Kidney (tissue), 14 donors: Measurements from ENCODE around the gene PNMA5. TPM values are rescaled to one million over a fixed set of nuclear protein-coding genes. Genes with fewer than 3 reads are reported as not detected.

Experiments
- DNase-seq, 5 donors: peaks; one replicate each; pipeline ENCODE4 v3.0.0-alpha.2; 2013 to 2020
- FAIRE-seq: peaks from 2 replicates; lab custom pipeline; 2012; peaks lifted over from hg19 to GRCh38; lab: Jason Lieb, UNC
- H3K27ac ChIP-seq, 2 donors: one replicate each; pipeline ENCODE4 v1.7.0; 2013; ENCODE audit warnings: low read depth in 2 of 2, low read length in 2 of 2, inconsistent platforms in 1 of 2
- H3K27me3 ChIP-seq: one replicate; pipeline ENCODE4 v1.7.1; 2013; ENCODE audit warnings: low read length, inconsistent platforms; ENCODE audit not compliant: control insufficient read depth, insufficient read depth
- H3K36me3 ChIP-seq, 3 donors: one replicate each; pipeline versions ENCODE4 v1.7.0 to v1.7.1; 2013; ENCODE audit warnings: low read length in 3 of 3, control low read depth in 1 of 3, inconsistent platforms in 1 of 3; ENCODE audit not compliant: insufficient read depth in 3 of 3, control insufficient read depth in 2 of 3
- H3K4me1 ChIP-seq, 3 donors: one replicate each; pipeline versions ENCODE4 v1.7.0 to v1.7.1; 2013; ENCODE audit warnings: low read length in 3 of 3, inconsistent platforms in 1 of 3, low read depth in 1 of 3; ENCODE audit not compliant: control insufficient read depth in 2 of 3, insufficient read depth in 2 of 3
- H3K4me3 ChIP-seq, 3 donors: one replicate each; pipeline versions ENCODE4 v1.7.0 to v1.8.1; 2013; ENCODE audit warnings: low read length in 3 of 3, control low read depth in 1 of 3, inconsistent platforms in 1 of 3
- H3K9ac ChIP-seq, 3 donors: one replicate each; pipeline versions ENCODE4 v1.7.0 to v1.7.1; 2013; ENCODE audit warnings: low read length in 3 of 3, control low read depth in 1 of 3, inconsistent platforms in 1 of 3
- H3K9me3 ChIP-seq, 3 donors: one replicate each; pipeline versions ENCODE4 v1.7.0 to v1.7.1; 2013; ENCODE audit warnings: low read length in 3 of 3, control low read depth in 1 of 3, inconsistent platforms in 1 of 3; ENCODE audit not compliant: control insufficient read depth in 2 of 3, insufficient read depth in 1 of 3
- intact Hi-C: fragments of 100-400 bp; cut with DNase I; formaldehyde crosslinking; loops from one replicate; pipeline ENCODE4 v1.11.1; 2022
- polyA plus RNA-seq: library from polyadenylated mRNA; stranded (reverse); fragments of 350-450 nt; fragmentation: Illumina TruSeq; extraction: RNeasy Lipid Tissue Mini Kit (QIAGEN cat#74804); gene quantifications from one replicate; pipeline ENCODE4 v1.2.3, GENCODE V29; 2014; ENCODE audit warnings: low read depth, low replicate concordance; ENCODE audit not compliant: insufficient read depth
- total RNA-seq: library from RNA; stranded (reverse); fragmentation: NEBNext Ultra II Directional; extraction: Animal tissue kit (Norgen Biotek cat#: 25700); gene quantifications from one replicate; pipeline ENCODE4 v1.2.1, GENCODE V29; 2021
- TF ChIP-seq, protein P1 (sequence below): IDR thresholded peaks from 3 replicates; pipeline ENCODE4 v1.5.1; 2012; ENCODE audit warnings: mild to moderate bottlenecking, moderate library complexity, borderline replicate concordance; ENCODE audit not compliant: insufficient read depth; ENCODE audit errors: extremely low read depth
- donor health status: control.
- donor health status: control.
- donor health status: control.
- donor health status: control.
- donor health status: control.
- donor health status: DM: yes; HTN: yes; CAD: no.
- donor health status: Normal renal cell carcinoma (clear cell type).

PNMA5 gene
- total and polyA plus RNA-seq, 2 donors from 2014 or later: not detected

DNA sequence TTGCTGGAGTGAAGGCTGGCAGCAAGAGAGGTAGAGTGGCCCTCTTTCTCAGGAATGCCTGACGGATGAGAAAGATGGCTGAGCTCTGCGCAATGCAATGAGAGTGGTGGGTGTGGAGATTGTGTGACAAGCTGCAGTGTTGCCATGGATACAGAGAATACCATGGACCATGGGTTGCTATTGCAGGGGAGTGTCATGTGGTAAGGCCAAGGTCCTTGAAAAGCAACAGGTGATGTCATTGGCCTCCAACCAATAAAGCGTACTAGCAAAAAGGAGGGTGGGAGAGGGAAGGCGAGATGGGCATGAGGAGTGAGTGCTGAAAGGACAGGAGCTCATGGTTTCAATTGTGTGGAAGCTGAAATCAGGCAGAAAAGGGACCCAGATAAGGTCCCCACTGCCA lies 1.8 kb downstream of the PNMA5 start:
- no peak overlapping the region for H3K9ac ChIP-seq
- no peak overlapping the region for H3K27ac ChIP-seq
- DNase-seq (peak in 2 of 5 donors; percentile 26 to 29), FAIRE-seq (no peak)
- H3K4me1 ChIP-seq: no peaks in the 10 kb centered on the region
- no peak overlapping the region for H3K4me3 ChIP-seq
- intact Hi-C loops: no loop called here
- H3K9me3 ChIP-seq: no peaks in the 10 kb centered on the region
- H3K27me3 ChIP-seq: no peaks in the 10 kb centered on the region
- no peaks in the 10 kb centered on the region for H3K36me3 ChIP-seq
- TF ChIP-seq, protein P1, sequence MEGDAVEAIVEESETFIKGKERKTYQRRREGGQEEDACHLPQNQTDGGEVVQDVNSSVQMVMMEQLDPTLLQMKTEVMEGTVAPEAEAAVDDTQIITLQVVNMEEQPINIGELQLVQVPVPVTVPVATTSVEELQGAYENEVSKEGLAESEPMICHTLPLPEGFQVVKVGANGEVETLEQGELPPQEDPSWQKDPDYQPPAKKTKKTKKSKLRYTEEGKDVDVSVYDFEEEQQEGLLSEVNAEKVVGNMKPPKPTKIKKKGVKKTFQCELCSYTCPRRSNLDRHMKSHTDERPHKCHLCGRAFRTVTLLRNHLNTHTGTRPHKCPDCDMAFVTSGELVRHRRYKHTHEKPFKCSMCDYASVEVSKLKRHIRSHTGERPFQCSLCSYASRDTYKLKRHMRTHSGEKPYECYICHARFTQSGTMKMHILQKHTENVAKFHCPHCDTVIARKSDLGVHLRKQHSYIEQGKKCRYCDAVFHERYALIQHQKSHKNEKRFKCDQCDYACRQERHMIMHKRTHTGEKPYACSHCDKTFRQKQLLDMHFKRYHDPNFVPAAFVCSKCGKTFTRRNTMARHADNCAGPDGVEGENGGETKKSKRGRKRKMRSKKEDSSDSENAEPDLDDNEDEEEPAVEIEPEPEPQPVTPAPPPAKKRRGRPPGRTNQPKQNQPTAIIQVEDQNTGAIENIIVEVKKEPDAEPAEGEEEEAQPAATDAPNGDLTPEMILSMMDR: no peak

DNA sequence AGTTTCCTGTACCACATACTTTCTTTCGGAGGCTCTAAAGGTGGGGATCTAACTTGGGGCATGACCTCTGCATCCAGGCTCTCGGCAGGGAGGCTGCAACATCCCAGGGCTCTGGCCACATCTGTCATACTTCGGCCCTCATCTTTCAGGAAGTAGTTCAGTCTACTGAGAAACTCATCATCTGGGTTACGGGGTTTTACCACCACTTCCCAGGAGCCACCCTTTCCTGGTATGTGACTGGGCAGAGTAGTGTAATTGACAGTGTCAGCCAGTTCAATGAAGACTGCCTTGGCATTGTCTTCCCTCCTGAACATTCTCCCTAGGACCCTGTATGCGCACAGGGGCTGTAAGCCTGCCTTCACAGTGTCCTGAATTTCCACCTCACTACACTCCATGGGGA lies 2.8 kb downstream of the PNMA5 start:
- H3K9me3 ChIP-seq: no peaks in the 10 kb centered on the region
- no peaks in the 10 kb centered on the region for H3K36me3 ChIP-seq
- DNase-seq: no peak
- H3K27ac ChIP-seq: no peak overlapping the region
- H3K4me1 ChIP-seq: no peaks in the 10 kb centered on the region
- FAIRE-seq: no peak
- no peak overlapping the region for H3K4me3 ChIP-seq
- H3K27me3 ChIP-seq: no peaks in the 10 kb centered on the region
- intact Hi-C loops: no loop called here
- TF ChIP-seq, protein P1: no peak
- H3K9ac ChIP-seq: no peak overlapping the region

DNA sequence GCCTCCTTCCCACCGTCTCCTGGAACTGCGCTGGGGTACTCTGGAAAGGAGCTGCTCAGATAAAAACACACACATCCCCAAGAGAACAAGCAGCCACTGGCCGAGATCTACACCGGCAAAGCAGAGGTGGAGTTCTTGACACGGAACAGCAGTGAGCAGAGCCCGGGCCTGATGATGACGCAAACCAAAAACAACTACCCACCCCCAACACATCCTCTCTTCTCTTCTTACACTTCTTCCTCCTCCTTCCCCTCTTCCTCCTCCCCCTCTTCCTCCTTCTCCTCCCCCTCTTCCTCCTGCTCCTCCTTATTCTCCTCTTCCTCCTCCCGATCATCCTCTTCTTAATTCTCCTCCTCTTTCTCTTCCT lies 4.6 kb downstream of the PNMA5 start:
- H3K9me3 ChIP-seq: no peaks in the 10 kb centered on the region
- no peak overlapping the region for H3K4me3 ChIP-seq
- no peaks in the 10 kb centered on the region for H3K4me1 ChIP-seq
- H3K36me3 ChIP-seq: no peaks in the 10 kb centered on the region
- no peaks in the 10 kb centered on the region for H3K27me3 ChIP-seq
- H3K9ac ChIP-seq: no peak overlapping the region
- no peak overlapping the region for H3K27ac ChIP-seq
- TF ChIP-seq, protein P1: no peak
- intact Hi-C loops: no loop called here
- FAIRE-seq: no peak
- DNase-seq: peak in 3 of 5 donors; percentile 6 to 32 (median 29)

DNA sequence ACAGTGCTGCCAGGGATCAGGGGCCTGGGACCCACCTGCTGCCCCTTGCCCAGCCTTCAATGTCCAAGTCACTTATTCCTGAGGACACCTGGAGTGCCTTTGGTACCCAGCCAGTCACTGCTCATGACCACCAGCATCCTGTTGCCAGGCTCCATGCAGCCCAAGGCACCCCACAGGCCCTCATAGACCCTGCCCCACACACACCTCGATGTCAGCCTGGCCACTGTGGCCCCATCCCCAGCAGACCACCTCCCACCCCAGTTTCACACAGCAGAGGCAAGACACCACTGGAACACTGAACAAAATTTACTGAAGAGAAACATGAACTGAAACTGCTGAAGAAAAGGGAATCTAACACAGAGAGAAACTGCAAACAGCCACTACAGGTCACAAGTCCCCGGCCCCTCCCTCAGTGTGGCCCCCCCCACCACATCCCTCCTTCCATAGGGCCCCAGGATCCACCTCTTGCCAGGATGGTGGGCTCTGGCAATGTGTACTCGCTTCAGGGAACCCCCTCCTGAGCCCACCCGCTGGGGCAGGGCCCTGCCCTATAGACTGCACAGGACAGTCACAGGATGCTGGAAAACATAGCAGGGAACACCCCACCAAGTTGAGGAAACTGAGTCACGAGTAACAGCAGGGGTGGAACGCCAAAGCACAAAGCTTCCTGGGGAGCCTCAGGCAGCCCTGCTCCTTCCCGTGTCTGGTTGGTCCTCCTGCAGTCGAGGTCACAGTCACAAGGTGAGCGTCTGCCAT lies 5.2 kb downstream of the PNMA5 start:
- no peak overlapping the region for H3K27ac ChIP-seq
- H3K9ac ChIP-seq: no peak overlapping the region
- no peaks in the 10 kb centered on the region for H3K36me3 ChIP-seq
- no peaks in the 10 kb centered on the region for H3K27me3 ChIP-seq
- H3K4me1 ChIP-seq: no peaks in the 10 kb centered on the region
- TF ChIP-seq, protein P1: no peak
- H3K4me3 ChIP-seq: no peak overlapping the region
- no peaks in the 10 kb centered on the region for H3K9me3 ChIP-seq
- DNase-seq (no peak), FAIRE-seq (no peak)
- intact Hi-C loops: no loop called here
